ENCODE results near the gene PLEKHG5.

DNA sequence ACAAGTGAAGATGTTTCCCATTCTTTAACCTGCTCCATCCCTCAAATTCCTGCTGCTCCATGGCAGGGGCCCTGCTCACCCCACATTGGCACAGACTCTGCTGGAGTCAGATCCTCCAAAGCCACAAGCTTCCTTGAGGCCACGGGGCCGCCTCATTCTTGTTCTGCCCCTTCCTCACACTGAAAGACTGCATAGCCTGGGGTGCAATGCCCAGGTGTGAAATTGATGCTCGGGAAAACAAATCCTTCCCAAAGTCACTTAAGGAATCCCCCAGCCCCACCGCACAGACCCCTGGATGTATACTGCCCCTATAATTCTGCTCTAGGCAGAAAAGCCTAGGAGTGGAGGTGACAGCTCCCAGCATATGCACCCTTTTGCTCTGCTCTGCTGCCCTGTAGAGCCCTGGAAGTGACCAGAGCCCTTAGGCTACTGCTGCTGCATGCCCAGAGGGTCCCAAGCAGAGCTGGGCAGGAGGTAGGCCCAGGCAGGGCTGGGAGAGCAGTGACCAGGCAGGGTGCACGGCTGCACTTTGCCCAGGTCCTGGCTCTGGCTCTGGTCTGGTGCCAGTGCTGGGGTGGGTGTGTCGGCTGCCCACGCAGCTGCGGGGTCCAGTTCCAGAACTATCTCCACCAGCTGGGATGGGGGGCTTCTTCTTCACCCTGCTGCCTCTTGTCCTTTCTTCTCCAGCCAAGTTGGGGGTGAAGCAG lies 73.4 kb downstream of the PLEKHG5 start:
- TF ChIP-seq, protein P1, sequence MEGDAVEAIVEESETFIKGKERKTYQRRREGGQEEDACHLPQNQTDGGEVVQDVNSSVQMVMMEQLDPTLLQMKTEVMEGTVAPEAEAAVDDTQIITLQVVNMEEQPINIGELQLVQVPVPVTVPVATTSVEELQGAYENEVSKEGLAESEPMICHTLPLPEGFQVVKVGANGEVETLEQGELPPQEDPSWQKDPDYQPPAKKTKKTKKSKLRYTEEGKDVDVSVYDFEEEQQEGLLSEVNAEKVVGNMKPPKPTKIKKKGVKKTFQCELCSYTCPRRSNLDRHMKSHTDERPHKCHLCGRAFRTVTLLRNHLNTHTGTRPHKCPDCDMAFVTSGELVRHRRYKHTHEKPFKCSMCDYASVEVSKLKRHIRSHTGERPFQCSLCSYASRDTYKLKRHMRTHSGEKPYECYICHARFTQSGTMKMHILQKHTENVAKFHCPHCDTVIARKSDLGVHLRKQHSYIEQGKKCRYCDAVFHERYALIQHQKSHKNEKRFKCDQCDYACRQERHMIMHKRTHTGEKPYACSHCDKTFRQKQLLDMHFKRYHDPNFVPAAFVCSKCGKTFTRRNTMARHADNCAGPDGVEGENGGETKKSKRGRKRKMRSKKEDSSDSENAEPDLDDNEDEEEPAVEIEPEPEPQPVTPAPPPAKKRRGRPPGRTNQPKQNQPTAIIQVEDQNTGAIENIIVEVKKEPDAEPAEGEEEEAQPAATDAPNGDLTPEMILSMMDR (IDR thresholded peaks at IDR 0.05; ENCODE audit: insufficient read depth, low read length, poor library complexity, severe bottlenecking): no peak
- no peak for TF ChIP-seq EZH2phosphoT487 (conservative IDR thresholded peaks at IDR 0.05; ENCODE audit: low read length)
